Cortex of kidney (tissue), 1 donor: ENCODE results near the gene RPAIN.
A peak's percentile ranks its signal among the peaks of the same experiment; 100 is the strongest.
"Not testable (repeated sequence)": the region's sequence is repeated elsewhere in the genome, so short reads cannot be mapped to it uniquely, and the experiment has no call there.

Experiments used
- DNase-seq: peaks from one replicate; lab custom pipeline; 2025; lab: John Stamatoyannopoulos, UW

The RPAIN gene

DNA sequence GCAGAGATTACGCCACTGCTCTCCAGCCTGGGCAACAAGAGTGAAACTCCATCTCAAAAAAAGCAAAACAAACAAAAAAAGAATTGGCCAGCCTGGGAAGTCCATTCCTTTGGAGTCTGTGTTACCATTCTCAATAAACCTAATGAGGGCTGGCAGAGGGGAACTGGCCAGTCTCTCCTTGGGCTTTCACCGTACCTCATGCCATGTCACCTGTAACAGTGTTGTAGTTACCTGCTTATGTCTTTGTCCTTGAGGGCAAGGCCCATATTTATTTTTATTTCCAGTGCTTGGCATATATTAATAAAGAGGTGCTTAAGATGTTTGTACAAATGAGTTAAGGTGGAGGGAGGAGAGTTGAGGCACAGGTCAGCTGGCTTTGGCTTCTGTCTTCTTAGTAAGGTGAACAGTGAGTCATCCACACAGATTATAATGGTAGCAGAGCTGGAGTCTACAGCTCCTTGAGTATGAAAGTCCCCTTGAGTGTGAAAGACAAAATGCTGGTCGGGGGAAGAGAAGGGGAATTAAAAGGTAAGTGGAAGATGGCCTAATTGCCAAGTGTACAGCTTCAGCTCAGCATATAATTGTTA, 10.5 kb downstream of the RPAIN start:
- DNase-seq, result no peak

DNA sequence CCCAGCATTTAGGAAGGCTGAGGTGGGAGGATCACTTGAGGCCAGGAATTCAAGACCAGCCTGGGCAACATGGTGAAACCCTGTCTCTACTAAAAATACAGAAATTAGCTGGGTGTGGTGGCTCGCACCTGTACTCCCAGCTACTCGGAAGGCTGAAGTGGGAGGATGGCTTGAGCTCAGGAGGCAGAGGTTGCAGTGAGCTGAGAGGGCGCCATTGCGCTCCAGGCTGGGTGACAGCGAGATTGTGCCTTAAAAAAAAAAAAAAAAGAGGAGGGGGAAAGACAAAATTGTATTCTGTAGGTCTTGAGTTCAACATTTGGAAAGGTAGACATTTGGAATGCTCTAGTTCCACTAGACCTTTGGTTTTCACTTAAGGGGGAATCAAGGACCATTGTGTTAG, 11.3 kb downstream of the RPAIN start:
- not testable (repeated sequence) for DNase-seq

DNA sequence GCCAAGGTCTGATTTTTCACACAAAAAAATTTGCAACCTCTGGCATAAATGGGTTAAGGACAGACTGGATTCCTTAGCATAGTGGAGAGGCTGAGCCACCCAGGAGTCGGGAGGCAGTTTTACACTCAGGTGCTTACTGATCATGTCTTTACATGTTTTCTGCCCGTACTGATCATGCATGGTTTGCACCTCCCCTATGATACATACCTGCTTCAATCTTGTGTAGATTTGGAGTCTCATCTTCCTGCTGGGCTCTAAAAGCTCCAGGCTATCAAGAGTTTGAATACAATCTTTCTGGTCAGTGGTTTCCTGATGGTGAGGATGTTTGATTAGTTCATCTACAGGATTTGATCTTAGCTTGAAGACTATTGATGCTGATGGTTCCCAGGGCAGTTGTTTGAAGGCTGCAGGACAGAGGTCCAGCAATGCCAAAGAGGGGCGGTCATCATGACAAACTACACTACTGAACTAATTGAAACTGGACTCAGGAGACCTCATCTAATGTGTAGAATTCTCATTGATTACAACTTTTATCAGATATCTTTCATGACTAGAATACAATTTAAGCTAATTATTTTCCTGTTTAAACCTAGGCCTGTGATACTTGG, 12.1 kb downstream of the RPAIN start:
- no peak for DNase-seq

DNA sequence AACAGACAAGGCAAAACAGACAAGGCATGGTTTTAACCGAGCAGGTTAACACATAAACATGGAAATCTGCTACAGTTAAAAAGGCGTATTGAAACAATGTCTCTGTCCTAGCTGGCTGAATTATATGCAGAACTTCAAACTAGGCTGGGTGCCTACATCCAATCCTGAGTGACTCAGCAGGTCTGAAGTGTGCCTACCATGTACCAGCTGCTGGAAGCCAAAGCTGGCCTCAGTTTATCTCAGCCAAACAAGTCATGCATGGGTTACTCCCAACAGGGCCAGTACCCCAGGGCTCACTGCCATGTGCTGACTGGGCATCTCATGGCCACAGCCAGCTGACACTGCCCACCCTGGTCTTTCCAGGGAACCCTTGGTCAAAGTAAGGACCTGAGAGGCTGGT, 15.0 kb downstream of the RPAIN start:
- DNase-seq, result no peak

DNA sequence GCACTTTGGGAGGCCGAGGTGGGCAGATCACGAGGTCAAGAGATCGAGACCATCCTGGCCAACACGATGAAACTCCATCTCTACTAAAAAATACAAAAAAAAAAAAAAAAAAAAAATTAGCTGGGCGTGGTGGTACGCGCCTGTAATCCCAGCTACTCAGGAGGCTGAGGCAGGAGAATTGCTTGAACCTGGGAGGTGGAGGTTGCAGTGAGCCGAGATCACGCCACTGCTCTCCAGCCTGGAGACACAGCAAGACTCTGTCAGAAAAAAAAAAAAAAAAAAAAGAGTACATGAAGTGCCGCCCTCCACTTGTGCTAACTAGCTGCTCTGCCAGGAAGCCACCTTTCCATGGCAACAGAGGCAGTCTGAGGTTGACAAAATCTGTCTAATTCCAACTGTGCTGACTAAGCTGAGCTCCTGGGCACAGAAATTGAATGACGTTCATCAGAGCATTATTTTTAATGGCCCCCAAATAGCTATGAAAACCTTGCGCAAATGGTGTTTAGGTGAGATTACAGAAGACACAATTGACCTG, 15.9 kb downstream of the RPAIN start:
- not testable (repeated sequence) for DNase-seq

DNA sequence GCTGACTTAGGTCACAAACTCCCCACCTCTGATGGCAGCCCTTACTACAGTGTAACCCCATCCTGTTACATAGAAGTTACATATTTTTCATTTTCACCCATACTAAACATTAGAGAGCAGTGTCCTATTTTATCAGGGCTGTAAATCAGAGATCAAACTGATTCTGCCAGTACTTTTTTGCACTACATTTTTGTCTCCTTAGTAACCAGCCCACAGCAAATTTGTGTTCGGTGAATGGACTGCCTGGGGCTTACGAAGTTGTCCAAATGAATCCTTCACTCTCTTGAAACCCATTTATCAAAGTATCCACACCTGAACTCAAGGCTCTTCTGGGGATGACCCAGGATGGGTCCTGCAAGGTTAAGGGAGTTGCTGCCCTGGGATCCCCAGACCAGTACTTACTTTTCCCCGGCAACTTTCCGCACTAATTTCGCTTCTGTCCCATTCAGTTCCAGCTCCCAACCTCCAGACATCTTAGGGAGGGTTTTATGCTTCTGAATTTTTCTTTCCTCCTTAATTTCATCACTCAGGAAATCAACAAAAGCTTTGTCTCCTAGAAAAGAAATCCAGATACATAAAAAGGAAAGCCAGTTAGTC, 17.8 kb downstream of the RPAIN start:
- DNase-seq, result no peak

DNA sequence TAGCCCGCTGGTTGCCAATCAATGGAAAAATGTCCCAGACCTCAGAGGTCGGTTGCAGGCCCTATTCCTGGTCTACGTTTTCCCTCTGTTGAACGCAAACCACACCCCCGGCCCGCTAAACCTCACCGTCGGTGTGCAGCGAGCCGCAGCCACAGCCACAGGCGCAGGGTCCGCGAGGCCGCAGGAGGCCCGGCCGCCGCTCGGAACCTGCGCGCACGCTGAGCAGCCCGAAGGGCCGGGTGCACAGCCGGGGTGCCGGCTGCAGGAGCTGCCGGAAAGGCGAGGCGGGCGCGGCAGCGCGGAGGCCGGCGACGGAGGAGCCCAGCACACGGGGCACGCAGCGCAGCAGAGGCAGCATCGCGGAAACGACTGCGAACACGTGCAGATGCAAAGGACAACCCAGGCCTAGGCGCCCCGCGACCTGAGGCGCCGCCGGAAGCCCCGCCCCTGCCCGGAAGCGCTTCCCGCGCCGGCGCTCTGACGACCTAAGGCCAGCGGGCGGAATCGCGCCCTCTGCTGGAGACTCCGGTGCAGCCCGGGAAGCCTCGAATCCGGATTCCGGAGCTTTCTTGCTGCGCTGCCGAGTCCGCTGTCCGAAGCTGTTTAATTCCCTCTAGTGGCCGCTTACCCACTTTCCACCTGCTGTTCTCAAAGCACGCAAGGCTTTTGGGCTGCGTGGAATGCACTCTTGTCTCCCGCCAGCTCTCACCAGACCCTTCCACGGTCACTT, 18.9 kb downstream of the RPAIN start, which contains the start of gene C1QBP:
TSS of gene C1QBP (minus strand) at position 440 of the 730 bp plus-strand sequence. CDS start at position 358, 82 bp downstream.
- DNase-seq, result peak; percentile 50

DNA sequence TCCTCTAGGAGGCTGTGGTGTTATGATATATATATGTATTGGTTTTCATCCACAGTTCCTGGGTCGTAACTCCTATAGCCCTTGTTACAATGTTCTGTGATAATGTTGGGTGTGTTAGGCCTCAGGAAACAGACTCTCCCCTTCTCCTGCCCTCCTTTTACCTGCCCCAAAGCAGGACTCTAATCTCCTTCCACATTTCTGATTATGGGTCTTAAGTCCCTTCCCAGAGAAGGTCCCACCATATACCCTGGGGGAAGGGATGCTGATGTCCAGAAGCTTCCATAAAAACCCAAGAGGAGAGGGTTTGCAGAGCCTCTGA, 19.4 kb downstream of the RPAIN start:
- no peak for DNase-seq

DNA sequence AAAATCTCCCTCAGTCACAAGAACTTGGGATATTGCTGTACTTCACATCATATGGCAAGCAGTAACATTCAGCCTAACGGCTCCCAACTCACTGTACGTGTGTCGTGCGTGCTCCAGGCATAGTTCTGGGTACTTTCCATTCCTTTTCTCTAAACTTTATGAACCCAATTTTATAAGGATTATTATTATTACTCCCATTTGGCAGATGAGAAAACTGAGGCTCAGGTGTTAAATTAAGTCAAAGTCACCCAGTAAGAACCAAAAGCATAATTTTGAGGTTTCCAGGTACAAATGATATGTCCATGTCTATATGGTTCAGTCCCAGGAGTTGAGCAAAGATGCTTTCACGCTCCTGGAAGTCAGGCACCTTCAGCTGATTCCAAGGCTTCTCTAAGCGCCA, 23.7 kb downstream of the RPAIN start:
- no peak for DNase-seq

DNA sequence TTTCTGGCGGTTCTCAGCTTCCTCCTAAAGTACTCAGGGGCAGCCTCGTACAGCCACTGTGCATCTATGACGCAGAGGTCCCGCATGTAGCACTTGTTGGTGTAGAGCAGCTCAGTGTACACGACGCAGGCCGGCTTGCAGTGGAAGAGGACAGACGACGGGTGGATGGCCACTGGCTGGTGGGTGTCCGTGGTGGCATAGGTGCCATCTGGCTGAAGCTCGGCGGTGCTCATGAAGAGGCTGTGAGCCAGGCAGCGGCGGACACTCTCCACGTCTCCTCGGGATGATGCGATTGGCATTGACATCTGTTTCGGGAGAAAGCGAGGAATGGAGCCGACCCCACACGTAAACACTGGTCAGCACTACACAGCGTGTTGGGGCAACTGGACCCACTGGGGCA, 24.2 kb downstream of the RPAIN start:
- no peak for DNase-seq

DNA sequence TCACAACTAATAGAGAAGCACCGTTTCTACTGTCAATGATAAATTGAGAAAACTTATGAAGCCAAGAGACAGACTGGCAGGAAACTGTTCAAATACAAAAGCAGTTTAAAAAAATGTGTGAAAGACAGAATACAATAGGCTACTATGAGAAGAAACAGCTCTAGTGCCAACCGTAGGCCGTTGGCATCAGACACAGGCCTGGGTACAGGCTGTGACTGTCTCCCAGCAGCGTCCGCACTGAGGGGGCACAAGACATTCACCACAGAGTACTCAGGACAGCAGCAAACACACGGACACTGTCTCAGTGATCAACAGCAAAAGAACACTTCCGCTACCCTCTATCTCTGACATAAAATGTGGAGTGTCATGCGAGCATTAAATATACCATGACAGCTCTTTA, 26.8 kb downstream of the RPAIN start:
- no peak for DNase-seq

DNA sequence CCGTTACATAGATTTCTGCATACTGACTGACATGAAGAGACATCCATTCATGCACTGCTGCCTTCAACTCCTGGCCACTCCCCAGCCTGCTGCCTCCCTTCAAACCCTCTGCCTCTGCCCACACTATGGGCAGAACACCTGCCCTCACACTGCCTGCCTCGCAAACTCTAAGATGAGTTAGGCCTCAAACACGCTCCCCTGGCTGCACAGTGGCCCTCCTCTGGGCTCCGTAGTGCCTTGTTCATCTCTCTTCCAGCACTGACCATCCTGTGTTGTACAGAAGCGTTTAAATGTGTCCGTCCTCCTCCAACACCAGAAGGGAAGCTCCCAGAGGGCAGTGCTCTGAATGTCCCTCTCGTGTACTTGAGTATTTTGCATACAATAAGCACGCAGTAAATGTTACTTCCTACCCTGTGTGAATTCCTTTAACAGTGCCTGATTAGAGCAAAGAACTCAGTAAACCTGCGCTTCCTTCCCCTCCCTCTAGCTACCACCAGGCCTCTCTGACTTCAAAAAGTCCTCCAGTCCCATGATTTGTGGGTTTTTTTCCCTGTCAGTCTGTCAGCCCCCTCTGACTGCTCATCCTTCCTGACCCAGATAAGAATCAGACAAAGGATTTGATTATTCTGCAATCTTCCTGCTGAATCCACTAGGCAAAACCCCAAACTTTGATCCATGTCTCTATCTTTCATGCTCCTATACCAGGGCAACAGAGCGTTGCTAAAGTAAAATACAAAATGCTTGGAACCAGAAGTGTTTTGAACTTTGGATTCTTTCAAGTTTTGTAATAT, 44.9 kb downstream of the RPAIN start:
- no peak for DNase-seq

DNA sequence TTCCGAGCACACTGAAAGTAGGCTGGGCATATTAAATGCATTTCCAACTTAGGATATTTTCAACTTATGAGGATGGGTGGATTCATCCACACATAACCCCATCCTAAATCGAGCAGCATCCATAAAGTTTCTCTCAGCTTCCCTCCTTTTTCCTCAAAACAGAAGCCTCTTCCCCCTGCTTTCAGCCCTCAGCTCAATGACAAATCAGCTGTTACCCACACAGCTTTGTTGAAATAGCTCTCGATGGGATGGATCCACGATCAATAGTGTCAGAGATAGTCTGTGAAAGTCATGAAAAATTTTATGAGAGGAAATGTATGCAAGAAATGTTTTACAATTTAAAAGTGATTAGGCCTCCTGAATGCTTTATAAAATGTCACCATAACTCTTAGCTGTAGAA, 46.3 kb downstream of the RPAIN start:
- DNase-seq, result no peak

DNA sequence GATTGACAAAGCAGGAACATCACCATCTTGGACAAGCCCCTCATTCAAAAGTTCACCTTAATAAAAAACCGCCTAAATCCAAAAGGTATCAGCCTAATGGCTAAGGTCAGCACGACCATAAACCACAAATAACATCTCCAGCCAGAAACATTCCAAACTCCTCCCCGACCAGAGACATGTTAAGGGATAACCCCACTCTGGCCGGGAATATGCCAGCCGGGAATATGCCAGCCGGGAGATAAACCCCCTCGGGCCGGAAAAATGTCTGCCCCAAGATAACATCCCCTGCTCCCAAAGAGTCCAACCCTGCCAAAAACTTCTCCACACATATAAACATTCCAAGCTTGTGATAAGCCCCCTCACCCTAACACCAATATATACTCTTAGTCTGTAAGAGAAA, 47.4 kb downstream of the RPAIN start:
- no peak for DNase-seq

DNA sequence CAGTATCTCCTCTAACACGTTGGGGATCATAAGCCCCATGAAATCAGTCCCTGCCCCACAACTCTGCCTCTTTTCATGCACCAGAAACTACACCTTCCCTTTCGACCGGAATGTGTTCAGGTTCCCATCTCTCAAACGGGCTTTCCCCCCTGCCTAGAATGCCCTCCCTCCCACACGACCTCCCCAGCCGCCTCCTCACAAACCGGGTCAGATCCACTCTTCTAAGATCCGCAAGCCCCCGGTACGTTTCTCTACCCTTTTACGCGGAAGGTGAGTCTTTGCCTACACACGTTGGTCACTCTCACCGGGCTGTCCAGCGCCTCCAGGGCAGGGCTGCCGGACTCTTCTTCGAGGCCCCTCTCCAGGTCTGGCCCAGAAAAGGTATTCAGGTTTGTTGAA, 48.1 kb downstream of the RPAIN start:
- DNase-seq, result no peak

DNA sequence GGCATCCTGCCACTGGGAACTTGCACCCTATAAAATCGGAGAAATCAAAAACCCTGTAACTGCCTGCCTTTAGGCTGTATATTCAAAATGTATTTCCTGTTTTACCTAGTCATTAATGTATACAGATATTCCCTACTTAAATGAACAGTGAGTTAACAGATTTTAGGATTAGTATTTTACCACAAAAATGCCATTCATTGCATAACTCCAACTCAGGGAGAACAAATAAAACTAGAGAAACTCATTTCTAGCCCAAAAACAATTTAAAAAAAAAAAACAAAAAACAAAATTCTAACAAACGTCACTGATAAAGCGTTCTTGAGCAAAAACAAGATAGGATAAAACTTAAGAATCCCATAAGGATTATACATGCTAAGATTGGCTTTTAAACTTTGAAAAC, 52.5 kb downstream of the RPAIN start:
- DNase-seq, result no peak

DNA sequence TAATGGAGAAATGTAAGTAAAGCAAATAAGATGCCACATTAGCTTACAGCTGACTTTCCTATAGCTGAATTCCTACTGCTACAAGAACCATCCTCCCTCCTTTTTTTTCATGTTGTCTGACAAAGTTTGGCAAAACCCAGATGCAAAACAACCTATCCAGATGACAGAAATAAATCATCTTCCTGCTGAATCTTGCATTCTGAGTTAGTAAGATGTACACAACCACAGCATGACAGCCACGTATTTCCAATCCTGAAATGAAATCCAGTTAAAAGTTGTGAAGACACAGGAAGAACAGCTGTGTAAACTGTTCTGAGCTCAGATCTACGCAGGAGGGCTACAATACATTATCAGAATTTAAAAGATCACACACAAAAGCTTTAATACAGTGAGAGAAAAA, 53.9 kb downstream of the RPAIN start:
- DNase-seq, result no peak

DNA sequence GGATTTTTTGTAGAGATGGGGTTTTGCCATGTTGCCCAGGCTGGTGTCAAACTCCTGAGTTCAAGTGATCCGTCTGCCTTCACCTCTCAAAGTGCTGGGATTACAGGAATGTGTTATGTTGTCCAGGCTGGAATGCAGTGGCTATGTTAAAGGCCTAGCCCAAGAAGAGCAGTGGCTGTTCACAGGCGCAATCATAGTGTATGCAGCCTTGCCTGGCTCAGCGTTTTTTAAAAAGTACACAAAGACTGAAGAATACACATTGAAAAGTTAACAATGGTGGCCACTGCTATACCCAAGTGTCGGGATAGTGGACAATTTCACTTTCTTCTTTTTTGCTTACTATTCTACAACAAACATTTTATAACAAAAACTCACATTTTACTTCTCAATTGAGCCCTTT, 59.0 kb downstream of the RPAIN start:
- no peak for DNase-seq

DNA sequence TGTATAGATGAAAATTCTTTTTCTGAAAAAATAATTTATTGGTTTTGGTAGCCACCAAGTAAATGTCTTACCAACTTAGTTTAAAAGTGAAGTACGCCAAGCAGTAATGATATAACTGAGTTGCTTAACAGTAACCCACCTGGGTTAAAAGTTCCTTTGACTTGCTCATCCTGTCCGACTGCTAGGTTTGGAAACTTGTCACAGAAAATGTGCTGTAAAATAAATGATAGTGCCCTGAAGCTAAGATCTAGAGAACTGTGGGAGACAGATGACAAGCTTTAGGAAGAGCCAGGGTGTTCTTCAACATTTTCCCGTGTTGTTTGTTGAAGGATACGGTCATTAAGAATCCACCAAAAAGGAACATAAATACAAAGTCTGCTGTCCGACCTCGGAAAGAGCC, 61.0 kb downstream of the RPAIN start:
- DNase-seq, result no peak

DNA sequence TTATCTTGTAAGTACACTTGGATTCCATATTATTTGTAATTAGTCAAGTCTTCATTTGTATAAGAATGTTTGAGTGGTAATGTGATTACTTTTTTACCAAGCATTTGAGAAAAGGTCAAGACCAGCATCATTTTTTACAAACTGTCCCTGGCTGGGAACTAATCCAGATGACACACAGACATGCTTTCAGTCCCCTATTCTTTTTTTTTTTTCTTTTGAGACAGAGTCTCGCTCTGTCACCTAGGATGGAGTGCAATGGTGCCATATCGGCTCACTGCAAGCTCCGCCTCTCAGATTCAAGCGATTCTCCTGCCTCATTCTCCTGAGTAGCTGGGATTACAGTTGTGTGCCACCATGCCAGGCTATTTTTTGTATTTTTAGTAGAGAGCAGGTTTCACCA, 61.5 kb downstream of the RPAIN start:
- no peak for DNase-seq
